Lower leg skin (tissue), 3 donors: ENCODE results near the gene SESTD1.

ENCODE experiments used
- POLR2A ChIP-seq, 2 donors: fragments of 450-650 bp; IDR thresholded peaks; one replicate each; pipeline ENCODE4 v1.6.1; 2016 to 2017; ENCODE audit warnings: antibody characterized with exemption in 2 of 2, mild to moderate bottlenecking in 1 of 2, moderate library complexity in 1 of 2
- TF ChIP-seq, protein P1 (sequence below), 3 donors: fragments of 450-650 bp; IDR thresholded peaks; one replicate each; pipeline ENCODE4 v1.5.1; 2016; ENCODE audit warnings: antibody characterized with exemption in 3 of 3, mild to moderate bottlenecking in 3 of 3, moderate library complexity in 2 of 3

DNA sequence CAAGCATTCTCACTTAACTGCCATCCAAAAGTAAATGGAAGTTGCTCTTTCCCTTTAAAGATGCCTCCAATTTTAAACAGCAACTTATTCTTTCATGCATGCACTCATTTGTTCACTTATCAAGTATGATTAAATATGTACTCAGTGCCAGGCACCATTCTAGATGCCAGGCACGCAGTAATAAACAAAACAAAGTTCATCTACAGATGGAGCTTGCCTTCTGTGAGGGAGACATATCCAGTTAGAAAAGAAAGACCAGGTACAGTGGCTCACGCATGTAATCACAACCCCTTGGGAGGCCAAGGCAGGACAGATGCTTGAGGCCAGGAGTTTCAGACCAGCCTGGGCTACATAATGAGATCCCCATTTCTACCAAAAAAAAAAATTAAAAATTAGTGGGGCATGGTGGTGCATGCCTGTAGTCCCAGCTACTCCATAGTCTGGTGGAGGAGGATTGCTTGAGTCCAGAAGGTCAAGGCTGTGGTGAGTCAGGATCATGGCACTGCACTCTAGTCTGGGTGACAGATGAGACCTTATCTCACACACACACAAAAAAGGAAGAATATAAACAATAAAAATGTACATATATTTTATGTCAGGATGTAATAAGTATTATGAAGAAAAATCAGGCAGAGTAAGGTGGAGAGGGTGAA lies 195.5 kb downstream of the SESTD1 start:
- TF ChIP-seq, protein P1, sequence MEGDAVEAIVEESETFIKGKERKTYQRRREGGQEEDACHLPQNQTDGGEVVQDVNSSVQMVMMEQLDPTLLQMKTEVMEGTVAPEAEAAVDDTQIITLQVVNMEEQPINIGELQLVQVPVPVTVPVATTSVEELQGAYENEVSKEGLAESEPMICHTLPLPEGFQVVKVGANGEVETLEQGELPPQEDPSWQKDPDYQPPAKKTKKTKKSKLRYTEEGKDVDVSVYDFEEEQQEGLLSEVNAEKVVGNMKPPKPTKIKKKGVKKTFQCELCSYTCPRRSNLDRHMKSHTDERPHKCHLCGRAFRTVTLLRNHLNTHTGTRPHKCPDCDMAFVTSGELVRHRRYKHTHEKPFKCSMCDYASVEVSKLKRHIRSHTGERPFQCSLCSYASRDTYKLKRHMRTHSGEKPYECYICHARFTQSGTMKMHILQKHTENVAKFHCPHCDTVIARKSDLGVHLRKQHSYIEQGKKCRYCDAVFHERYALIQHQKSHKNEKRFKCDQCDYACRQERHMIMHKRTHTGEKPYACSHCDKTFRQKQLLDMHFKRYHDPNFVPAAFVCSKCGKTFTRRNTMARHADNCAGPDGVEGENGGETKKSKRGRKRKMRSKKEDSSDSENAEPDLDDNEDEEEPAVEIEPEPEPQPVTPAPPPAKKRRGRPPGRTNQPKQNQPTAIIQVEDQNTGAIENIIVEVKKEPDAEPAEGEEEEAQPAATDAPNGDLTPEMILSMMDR (IDR thresholded peaks at IDR 0.05), result no peak
- no peak for TF ChIP-seq POLR2A (IDR thresholded peaks at IDR 0.05)
